Putamen (tissue), 1 donor: ENCODE measurements around the gene PCDH15.

Experiments
- DNase-seq: peaks from one replicate; pipeline ENCODE4 v3.0.0-alpha.2; 2016; ENCODE audit warnings: low spot score

Gene PCDH15

GRCh38 chr10:53843736-53844362, 957.2 kb downstream of the PCDH15 start:
- DNase-seq, result peak; percentile 17

DNA sequence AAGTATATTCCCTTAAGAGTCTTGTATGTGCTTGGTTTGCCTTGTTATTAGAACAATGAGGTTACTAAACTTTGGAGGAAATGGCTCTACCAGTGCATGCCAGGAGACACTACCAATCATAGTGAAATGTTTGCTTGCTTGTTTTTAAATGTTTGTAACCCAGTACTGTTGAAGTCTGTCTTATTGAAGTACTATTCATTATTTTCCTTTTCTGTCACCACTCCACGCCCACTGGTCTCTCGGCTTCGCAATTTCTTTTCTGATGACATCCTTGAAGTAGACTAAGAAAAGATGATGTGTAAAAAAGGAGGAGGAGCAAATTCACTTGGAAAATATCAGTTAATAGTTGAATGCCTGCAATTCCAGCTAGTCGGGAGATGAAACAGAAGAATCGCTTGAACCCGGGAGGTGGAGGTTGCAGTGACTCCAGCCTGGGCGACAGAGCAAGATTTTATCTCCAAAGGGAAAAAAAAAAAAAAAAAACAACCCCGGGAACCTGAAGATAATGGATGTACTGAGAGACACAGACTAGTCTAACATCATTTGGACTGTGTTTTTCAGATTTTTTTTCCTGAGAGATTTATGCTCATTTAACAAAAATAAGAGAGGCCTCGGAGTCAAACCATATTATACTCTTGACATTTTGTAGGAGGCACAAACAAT, 959.4 kb downstream of the PCDH15 start:
- DNase-seq, result no peak

- DNase-seq, result no peak
These were observed 960.4 kb downstream of the PCDH15 start for GRCh38 chr10:53840653-53841052.

DNA sequence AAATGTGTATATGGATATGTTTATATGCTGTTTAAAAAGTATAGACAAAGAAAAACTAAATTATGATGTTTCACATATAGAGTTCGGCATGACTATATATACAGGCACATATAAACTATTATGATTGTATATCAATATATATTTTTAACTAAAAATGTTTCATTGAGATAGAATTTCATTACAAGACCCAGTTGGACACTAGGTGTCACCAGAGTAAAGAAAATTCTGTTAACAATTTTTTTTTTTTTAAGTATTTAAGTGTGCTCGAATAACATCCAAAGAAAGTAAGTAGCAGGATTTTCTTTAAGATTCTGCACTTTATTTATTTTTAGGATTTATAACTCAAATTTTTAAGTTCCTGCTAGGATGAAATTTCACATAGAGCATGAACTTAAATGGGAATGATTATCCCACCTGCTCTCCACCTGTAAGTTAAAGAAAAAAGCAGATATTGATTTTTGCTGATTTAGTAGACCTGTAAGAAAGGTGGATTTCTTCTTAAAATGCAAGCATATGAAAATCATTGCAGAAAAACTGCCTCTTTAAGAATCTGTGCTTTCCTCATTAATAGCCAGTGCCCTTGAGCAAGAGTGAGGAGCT, 961.5 kb downstream of the PCDH15 start:
- peak; percentile 13 for DNase-seq

- DNase-seq, result no peak
These were observed 964.4 kb downstream of the PCDH15 start for GRCh38 chr10:53836638-53837037.

DNA sequence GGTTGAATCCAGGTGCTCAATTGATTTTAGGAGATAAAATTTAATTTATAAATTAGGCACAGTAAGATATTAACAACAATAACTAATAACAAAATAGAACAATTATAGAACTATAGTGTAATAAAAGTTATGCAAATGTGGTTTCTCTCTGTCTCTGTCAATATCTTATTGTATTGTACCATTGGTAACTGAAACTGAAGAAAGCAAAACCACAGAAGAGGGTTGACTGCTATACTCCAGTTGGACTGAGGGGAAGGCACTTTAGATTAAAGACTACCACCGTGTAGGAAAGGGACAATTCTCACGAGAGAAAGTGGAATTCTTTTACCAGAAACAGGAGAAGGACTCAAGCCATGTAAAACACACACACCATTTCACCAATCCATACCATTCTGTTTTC, 967.1 kb downstream of the PCDH15 start:
- DNase-seq, result no peak

- DNase-seq, result no peak
These were observed 973.8 kb downstream of the PCDH15 start for GRCh38 chr10:53827261-53827660.

- no peak for DNase-seq
These were observed 992.2 kb downstream of the PCDH15 start for GRCh38 chr10:53808677-53809372.

DNA sequence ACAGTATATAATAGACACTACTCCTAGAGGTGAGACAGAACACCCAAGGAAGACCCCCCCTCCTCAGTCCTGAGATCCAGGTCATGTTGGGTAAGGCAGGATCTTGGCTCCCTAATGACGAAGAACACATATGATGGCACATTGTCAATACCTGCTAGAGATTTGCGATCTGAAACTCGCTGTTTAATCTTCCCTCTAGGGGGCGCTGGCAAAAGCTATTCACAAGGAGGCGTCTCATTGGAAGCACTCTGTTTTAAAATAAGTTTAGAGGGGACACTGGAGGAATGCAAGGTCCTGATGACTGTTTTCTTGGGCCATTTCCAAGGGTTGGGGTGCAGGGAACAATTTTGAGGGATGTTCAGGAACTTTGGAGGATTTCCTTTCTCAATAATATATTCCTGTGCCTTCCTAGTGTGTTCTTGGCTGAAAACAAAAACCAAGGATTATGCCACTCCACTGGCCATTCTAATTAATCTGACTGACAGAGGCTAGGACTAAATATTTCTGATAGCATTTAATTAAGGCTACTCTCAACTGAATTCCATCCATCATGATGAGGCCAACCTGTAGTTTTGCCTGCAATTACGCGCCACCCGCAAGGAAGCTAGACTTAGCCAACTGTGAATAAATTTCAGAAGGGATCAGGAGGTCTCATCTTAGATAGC, 1014.7 kb downstream of the PCDH15 start:
- DNase-seq, result no peak

DNA sequence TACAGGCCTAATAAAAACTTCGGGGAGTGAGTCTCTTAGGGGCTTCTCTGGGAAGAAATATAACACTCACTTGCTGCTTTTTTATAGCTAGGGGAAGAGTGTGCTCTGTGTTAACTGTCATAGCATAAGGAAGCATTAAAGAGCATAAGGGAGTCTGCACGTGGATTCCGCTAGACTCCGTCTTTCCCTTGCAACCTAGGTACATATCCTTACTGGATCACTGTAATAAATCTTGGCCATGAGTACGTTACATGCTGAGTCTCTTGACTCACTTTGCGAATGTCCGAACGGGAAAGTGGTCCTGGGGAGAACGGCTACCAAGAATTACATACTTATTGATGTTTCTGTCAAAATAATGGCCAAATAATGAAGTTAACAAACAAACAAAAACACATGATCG, 1029.3 kb downstream of the PCDH15 start:
- DNase-seq, result no peak

GRCh38 chr10:53770903-53771302, 1030.1 kb downstream of the PCDH15 start:
- no peak for DNase-seq

DNA sequence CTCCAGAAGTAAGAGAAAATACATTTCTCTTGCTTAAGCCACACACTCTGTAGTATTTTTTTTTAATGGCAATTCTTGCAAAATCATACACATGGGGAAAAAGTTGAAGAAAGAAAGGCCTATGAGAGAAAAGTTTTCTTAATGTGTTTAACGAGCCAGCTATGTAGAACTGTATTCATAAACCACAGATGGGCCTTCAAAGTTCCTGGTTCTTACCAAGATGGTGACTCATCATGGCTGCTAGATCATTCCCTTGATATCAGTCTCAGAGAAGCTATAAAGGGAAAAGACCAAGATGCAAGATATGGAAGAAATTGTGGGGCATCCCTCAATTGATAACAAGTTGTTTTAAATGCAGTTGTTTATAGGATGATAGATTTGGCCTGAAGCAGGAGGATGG, 1035.7 kb downstream of the PCDH15 start:
- DNase-seq, result no peak

DNA sequence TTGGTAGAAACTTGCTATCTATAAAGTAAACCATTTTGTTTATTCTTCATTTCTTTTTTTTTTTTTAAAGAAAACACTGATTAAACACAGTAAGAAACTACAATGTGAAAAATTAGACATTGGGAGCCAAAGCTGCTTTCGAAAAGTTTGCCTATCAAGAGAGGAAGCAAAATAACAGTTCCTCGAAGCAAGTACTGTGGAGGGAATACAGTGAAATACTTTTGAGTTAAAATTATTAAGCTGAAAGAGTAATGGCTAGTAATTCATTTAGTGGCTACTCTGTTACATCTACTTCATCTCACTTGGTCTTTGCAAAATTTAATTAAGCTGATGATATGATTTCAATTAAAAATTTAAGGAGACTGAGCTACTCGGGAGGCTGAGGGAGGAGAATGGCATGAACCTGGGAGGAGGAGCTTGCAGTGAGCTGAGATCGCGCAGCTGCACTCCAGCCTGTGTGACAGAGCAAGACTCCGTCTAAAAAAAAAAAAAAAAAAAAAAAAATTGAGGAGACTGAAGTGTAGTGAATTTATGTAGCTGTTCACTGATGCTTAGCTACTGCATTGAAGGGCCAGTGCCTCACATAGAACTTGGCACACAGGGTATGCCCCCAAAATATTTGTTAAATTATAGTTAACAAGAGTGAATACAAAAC, 1046.3 kb downstream of the PCDH15 start:
- no peak for DNase-seq
